OCI-M2 (cell line): Measurements from ENCODE around the gene KNDC1.

ENCODE experiments used
- DNase-seq: peaks from one replicate; lab custom pipeline; 2025; ENCODE audit not compliant: unreplicated experiment; lab: John Stamatoyannopoulos, UW

KNDC1 gene

DNA sequence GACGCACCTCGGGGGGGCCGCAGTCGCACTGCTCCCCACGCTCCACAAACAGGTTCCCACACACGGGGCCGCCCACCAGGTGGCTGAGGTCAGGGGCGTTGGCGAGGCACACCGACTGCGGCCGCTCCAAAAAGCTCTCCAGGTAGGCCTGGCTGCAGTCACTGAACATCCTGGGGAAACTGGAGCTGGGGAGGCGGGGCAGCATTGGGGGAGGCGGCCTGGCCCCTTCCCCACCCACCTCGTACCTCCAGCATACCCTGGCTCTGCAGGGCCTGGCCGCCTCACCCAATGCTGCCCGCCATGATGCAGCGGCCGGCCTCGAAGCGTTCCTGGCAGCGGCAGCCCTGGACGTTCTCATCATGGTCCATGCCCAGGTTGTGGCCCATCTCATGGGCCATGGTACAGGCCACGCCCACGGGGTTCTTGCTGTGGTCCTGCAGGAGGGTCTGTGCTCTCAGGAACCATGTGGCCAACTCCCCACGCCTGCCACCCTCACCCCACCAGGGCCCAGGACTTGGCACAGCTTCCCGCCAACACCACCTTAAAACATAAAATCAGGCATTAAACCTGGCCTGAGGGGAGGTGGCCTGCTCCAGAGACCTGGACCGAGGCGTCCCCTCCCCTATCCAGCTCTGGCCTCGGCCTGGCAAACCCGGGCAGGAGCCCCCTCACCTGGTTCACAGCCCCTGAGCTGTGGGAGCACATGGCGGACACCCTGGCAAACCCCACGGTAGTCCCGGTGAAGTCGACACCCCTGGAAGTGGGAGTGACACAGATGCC lies 111.7 kb downstream of the KNDC1 start:
- no peak for DNase-seq

DNA sequence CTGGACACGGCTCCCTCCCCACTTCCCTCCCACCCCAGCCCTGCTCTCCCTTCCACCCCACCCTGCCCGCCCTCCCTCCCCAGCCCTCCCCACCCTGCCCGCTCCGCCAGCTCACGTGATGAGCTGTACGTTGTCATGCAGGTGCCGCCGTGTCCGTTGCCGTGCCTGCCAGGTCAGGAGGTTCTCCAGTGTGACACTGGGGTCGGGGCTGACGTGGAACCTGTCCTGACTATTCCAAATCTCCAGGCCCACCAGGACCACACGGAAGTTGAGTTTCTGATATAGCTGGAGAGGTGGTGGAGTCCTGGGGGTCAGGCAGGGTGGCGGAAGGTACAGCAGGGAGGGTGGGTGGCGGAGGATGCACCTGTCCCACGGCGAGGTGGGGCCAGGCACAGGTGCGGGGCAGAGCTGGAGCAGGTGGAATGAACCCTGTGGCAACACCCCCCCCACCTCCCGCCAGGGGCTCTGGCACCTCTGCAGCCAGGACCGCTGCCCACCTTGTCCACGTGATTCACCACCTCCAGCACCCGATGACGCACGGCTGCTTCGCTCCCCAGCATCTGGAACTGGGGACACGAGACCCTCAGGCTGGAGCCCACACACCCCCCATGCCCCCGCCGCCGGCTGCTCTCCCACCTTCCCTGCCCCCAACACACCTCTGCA lies 112.4 kb downstream of the KNDC1 start:
- DNase-seq = no peak

DNA sequence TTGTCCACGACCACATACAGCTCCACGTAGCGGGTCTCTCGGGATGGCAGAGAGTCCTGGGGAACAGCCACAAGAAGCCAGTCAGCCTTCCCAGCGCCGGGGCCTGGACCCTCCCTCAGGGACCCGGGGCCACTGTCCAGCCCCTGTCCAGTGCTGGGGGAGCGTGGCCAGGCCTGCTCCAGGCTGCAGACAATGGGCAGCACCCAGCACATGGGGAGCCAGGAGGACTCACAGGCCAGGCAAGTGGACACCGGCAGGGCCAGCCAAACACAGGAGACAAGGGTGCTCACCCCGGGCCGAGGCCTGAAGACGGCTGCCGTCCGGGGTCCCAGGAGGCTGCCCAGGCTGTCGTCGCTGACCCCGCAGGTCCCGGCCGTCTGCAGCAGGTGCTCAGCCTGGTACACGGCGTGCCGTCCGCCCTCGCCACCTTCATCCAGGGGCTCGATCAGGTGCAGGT lies 113.0 kb downstream of the KNDC1 start:
- no peak for DNase-seq

DNA sequence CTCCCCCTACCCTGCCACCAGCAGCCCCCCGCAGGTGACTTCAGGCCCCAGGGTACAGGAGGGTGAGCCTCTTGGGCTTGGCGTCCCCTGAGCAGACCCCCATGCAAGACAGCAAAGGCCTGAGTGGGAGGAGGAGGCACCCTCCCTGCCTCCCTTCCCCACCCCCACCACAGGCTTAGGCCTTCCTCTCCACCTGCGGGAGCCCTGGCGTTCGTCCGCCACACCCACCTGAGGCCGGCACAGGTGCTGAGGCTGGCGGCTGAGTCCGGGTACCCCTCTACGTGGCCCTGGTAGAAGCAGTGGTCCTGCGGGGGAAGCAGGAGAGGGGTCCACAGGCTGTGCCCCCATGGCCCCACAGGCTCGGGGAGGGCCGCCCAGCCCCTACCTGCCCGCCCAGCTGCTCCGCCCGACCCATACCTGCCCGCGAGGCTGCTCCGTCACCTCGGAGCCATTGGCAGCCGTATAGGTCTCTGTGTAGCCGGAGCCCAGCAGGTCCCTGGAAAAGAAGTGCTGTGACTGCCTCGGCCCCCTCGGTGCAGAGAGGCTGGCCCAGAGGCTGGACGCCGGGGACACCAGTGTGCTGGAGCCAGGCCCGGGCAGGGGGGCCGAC lies 113.6 kb downstream of the KNDC1 start:
- no peak for DNase-seq

DNA sequence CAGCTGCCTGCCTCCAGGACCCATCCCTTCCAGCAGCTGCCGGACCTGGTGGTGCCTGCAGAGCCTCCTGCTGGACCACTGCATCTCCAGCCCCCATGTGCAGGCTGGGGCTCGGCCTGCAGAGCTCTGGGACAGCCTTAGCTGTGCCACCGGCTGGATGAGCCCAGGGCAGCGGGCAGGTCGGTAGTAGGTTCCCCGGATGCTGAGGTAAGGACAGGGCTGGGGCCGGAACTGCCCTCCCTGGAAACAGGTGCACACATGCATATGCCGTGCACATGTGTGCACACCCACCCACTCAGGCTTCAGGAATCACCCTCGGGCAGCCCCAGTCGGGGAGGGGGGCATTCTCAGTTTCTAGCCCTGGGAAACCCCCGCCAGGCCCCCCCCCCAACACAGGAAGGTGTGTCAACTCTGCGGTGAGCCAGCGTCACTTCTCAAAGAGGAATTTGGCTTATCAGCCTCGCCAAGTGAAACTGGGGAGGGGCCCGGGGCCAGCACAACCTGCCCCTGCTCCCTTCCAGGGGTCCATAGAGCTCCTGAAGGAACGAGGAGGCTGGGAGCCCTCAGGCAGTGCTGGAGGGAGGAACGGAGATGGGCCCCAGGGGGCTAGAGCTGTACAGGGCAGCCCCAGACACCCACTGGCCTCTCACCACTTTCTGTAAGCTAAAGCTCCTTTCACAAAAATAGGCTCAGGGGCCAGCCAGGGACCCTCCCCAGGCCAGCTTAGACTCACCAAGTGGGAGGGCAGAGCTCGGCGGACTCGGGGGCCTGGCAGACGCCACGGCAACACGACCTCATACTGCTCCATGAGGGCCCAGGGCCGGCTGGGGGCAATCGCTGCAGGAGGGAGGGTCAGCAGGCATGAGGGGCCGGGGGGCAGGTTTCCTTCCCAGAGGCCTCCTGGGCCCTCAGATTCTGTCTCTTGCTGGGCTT lies 115.0 kb downstream of the KNDC1 start:
- no peak for DNase-seq

DNA sequence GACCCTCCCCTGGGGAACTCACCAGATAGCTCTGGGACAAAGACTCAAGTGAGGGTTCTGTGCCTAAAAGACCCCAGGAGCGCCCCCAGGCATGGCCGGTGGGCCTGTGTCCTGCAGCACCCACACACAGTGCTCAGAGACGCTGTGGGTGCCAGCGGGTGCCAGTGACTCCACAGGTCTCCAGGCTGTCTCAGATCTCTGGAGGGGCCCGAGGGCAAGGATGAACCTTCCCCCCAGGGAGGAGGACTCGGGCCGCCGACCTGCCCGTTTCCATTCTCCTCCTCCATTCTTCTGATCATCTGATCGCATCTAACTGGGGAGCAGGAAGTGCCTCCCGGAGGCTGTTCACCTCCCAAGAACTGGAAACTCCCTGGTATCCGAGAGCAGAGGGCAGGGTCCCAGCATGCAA lies 115.7 kb downstream of the KNDC1 start:
- DNase-seq = no peak
